Vagina (tissue), 2 donors: ENCODE measurements around the gene NUTM2F.
"Not testable (repeated sequence)": the region's sequence is repeated elsewhere in the genome, so short reads cannot be mapped to it uniquely, and the experiment has no call there.

ENCODE experiments used
- POLR2A ChIP-seq, 2 donors: fragments of 450-650 bp; IDR thresholded peaks; one replicate each; pipeline ENCODE4 v1.6.1; 2017; ENCODE audit warnings: antibody characterized with exemption in 2 of 2, mild to moderate bottlenecking in 2 of 2, moderate library complexity in 2 of 2
- POLR2AphosphoS5 ChIP-seq, 2 donors: sonication (generic); formaldehyde crosslinking; IDR thresholded peaks; one replicate each; pipeline ENCODE4 v1.9.0; 2017; ENCODE audit warnings: antibody characterized with exemption in 2 of 2, mild to moderate bottlenecking in 2 of 2, low read depth in 1 of 2; ENCODE audit not compliant: insufficient read depth in 1 of 2
- TF ChIP-seq, protein P1 (sequence below), 3 experiments: fragments of 450-650 bp in 2 of 3; fragments of 200-600 bp in 1 of 3; sonication (generic) in 1 of 3; IDR thresholded peaks; one replicate each; pipeline ENCODE4 v1.5.1; 2017 to 2019; ENCODE audit warnings: antibody characterized with exemption in 3 of 3, mild to moderate bottlenecking in 2 of 3, moderate library complexity in 2 of 3

DNA sequence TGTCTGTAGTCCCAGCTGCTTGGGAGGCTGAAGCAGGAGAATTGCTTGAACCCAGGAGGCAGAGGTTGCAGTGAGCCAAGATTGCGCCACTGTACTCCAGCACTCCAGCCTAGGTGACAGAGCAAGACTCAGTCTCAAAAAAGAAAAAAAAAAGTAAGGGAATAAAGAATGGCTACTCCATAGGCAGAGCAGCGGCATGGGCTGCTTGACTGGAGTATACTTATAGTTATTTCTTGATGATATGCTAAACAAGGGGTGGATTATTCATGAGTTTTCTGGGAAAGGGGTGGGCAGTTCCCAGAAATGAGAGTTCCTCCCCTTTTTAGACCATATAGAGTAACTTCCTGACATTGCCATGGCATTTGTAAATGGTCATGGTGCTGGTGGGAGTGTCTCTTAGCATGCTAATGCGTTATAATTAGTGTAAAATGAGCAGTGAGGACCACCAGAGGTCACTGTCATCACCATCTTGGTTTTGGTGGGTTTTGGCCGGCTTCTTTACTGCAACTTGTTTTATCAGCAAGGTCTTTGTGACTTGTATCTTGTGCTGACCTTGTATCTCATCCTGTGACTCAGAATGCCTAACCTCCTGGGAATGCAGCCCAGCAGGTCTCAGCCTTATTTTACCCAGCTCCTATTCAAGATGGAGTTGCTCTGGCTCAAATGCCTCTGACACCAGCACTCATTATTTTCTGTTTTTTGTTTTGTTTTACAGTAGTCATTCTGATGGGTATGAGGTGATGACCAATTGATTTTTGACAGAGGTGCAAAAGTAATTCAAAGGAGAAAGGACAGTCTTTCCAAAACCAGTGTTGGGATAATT is 23.7 kb upstream of the NUTM2F start:
- TF ChIP-seq, protein P1, sequence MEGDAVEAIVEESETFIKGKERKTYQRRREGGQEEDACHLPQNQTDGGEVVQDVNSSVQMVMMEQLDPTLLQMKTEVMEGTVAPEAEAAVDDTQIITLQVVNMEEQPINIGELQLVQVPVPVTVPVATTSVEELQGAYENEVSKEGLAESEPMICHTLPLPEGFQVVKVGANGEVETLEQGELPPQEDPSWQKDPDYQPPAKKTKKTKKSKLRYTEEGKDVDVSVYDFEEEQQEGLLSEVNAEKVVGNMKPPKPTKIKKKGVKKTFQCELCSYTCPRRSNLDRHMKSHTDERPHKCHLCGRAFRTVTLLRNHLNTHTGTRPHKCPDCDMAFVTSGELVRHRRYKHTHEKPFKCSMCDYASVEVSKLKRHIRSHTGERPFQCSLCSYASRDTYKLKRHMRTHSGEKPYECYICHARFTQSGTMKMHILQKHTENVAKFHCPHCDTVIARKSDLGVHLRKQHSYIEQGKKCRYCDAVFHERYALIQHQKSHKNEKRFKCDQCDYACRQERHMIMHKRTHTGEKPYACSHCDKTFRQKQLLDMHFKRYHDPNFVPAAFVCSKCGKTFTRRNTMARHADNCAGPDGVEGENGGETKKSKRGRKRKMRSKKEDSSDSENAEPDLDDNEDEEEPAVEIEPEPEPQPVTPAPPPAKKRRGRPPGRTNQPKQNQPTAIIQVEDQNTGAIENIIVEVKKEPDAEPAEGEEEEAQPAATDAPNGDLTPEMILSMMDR (IDR thresholded peaks at IDR 0.05): not testable (repeated sequence)
- TF ChIP-seq POLR2A (IDR thresholded peaks at IDR 0.05); POLR2AphosphoS5 (IDR thresholded peaks at IDR 0.05; ENCODE audit: insufficient read depth in 1 of 2, low read depth in 1 of 2): not testable (repeated sequence)
